Activated CD4-positive, alpha-beta T cell treated with anti-CD3 and anti-CD28 coated beads, Interleukin-2, amount 10 ng/mL, durations not matched to agents 7 days and 5 days (primary cell): ENCODE data around the gene PFKFB2. TPM values are rescaled to one million over a fixed set of nuclear protein-coding genes. Genes with fewer than 3 reads are reported as not detected.

Experiments
- CTCF ChIA-PET: fragments of 350-600 bp; sonication (Branson Sonifier 250); formaldehyde crosslinking; loops from one replicate; lab custom pipeline; 2021; ENCODE audit warnings: antibody characterized with exemption; lab: Charles Lee
- POLR2A ChIA-PET: fragments of 350-600 bp; sonication (Branson Sonifier 250); formaldehyde crosslinking; loops from one replicate; lab custom pipeline; 2021; ENCODE audit warnings: antibody characterized with exemption; lab: Charles Lee
- DNase-seq: peaks from one replicate; pipeline ENCODE4 v3.0.0-alpha.2; 2020
- H3K27ac Mint-ChIP-seq: one replicate; pipeline ENCODE4 v1.8.0; 2021; ENCODE audit warnings: mild to moderate bottlenecking, moderate library complexity, mixed read lengths
- H3K27me3 Mint-ChIP-seq: one replicate; pipeline ENCODE4 v1.8.0; 2021; ENCODE audit warnings: mixed read lengths
- H3K36me3 Mint-ChIP-seq: one replicate; pipeline ENCODE4 v1.8.0; 2021; ENCODE audit warnings: low read depth, mixed read lengths
- H3K4me1 Mint-ChIP-seq: one replicate; pipeline ENCODE4 v1.8.0; 2021; ENCODE audit warnings: mixed read lengths
- H3K4me3 Mint-ChIP-seq: one replicate; pipeline ENCODE4 v1.8.0; 2021; ENCODE audit warnings: mild to moderate bottlenecking, moderate library complexity, mixed read lengths
- H3K9me3 Mint-ChIP-seq: one replicate; pipeline ENCODE4 v1.8.0; 2021; ENCODE audit warnings: mixed read lengths
- total RNA-seq, 2 experiments: library from RNA; stranded (reverse); gene quantifications; one replicate each; pipeline ENCODE4 v1.2.3, GENCODE V29; 2021

The PFKFB2 gene
- 1 to 10 TPM; 2.1 to 2.5 TPM for total RNA-seq

- ChIA-PET POLR2A (interaction anchor here (0.6 kb wide), 1 partner anchor 725 kb away, joined by 4 read pairs; no protein-coding TSS in a partner anchor), CTCF (interaction anchor here (0.6 to 2.1 kb wide), 7 partner anchors 10 to 744 kb away, joined by 3 to 7 read pairs (median 4); no protein-coding TSS in a partner anchor)
- Mint-ChIP-seq H3K36me3 (peaks cover 17% of the 10 kb centered on the region), H3K27me3 (peaks cover 7% of the 10 kb centered on the region), H3K4me3 (peak within 1 kb of the TSS; percentile 93), H3K4me1 (peaks cover 53% of the 10 kb centered on the region), H3K9me3 (peaks cover 9% of the 10 kb centered on the region), H3K27ac (peak within 1 kb of the TSS; percentile 89)
- DNase-seq, result peak; percentile 95
Observed at GRCh38 chr1:207052911-207053769, at the start of gene PFKFB2. PFKFB2 (plus strand) TSS chr1:207053275; CDS start chr1:207054718, 1,443 bp downstream.

- H3K4me1 Mint-ChIP-seq, result no peaks in the 10 kb centered on the region
- H3K27me3 Mint-ChIP-seq, result peaks cover 18% of the 10 kb centered on the region
- no peak overlapping the region for H3K4me3 Mint-ChIP-seq
- H3K27ac Mint-ChIP-seq, result no peak overlapping the region
- H3K9me3 Mint-ChIP-seq, result no peaks in the 10 kb centered on the region
- peak; percentile 54 for DNase-seq
- H3K36me3 Mint-ChIP-seq, result no peaks in the 10 kb centered on the region
- CTCF ChIA-PET, result interaction anchor here (0.8 to 1.8 kb wide), 8 partner anchors 15 to 66 kb away, joined by 3 to 4 read pairs (median 3); partner anchors contain the start of gene PIGR
- POLR2A ChIA-PET, result no interaction called here
Observed at GRCh38 chr1:207004931-207005830, 47.9 kb upstream of the PFKFB2 start.

GRCh38 chr1:207006083-207006482 lies 47.0 kb upstream of the PFKFB2 start:
- H3K4me3 Mint-ChIP-seq, result no peak overlapping the region
- ChIA-PET POLR2A (no interaction called here), CTCF (interaction anchor here (1.0 kb wide), 2 partner anchors 20 to 60 kb away, joined by 3 read pairs; partner anchors contain the start of gene PIGR)
- DNase-seq, result no peak
- no peaks in the 10 kb centered on the region for H3K9me3 Mint-ChIP-seq
- H3K4me1 Mint-ChIP-seq, result no peaks in the 10 kb centered on the region
- H3K27ac Mint-ChIP-seq, result no peak overlapping the region
- peaks cover 19% of the 10 kb centered on the region for H3K27me3 Mint-ChIP-seq
- no peaks in the 10 kb centered on the region for H3K36me3 Mint-ChIP-seq

GRCh38 chr1:207006914-207007313 lies 46.2 kb upstream of the PFKFB2 start:
- DNase-seq, result no peak
- CTCF ChIA-PET, result no interaction called here
- Mint-ChIP-seq H3K27me3 (peaks cover 23% of the 10 kb centered on the region), H3K4me1 (no peaks in the 10 kb centered on the region), H3K36me3 (no peaks in the 10 kb centered on the region), H3K27ac (no peak overlapping the region), H3K4me3 (no peak overlapping the region), H3K9me3 (no peaks in the 10 kb centered on the region)
- POLR2A ChIA-PET, result no interaction called here

- ChIA-PET CTCF (no interaction called here), POLR2A (no interaction called here)
- Mint-ChIP-seq H3K4me1 (no peaks in the 10 kb centered on the region), H3K27me3 (peaks cover 29% of the 10 kb centered on the region), H3K9me3 (no peaks in the 10 kb centered on the region), H3K27ac (no peak overlapping the region), H3K4me3 (no peak overlapping the region), H3K36me3 (no peaks in the 10 kb centered on the region)
- DNase-seq, result no peak
Observed at GRCh38 chr1:207007352-207008033, 45.6 kb upstream of the PFKFB2 start.

- H3K27me3 Mint-ChIP-seq, result peaks cover 42% of the 10 kb centered on the region
- H3K9me3 Mint-ChIP-seq, result no peaks in the 10 kb centered on the region
- H3K27ac Mint-ChIP-seq, result no peak overlapping the region
- H3K4me1 Mint-ChIP-seq, result no peaks in the 10 kb centered on the region
- H3K36me3 Mint-ChIP-seq, result no peaks in the 10 kb centered on the region
- no peak overlapping the region for H3K4me3 Mint-ChIP-seq
- no peak for DNase-seq
- ChIA-PET POLR2A (no interaction called here), CTCF (interaction anchor here (0.6 to 0.8 kb wide), 2 partner anchors 135 to 469 kb away, joined by 3 to 6 read pairs; no protein-coding TSS in a partner anchor)
Observed at GRCh38 chr1:207009182-207009850, 43.8 kb upstream of the PFKFB2 start.

GRCh38 chr1:207009945-207010344 lies 43.1 kb upstream of the PFKFB2 start:
- CTCF ChIA-PET, result interaction anchor here (0.6 to 0.8 kb wide), 2 partner anchors 135 to 469 kb away, joined by 3 to 6 read pairs; no protein-coding TSS in a partner anchor
- POLR2A ChIA-PET, result no interaction called here
- no peak overlapping the region for H3K27ac Mint-ChIP-seq
- no peaks in the 10 kb centered on the region for H3K4me1 Mint-ChIP-seq
- DNase-seq, result no peak
- no peak overlapping the region for H3K4me3 Mint-ChIP-seq
- H3K9me3 Mint-ChIP-seq, result no peaks in the 10 kb centered on the region
- H3K27me3 Mint-ChIP-seq, result peaks cover 42% of the 10 kb centered on the region
- no peaks in the 10 kb centered on the region for H3K36me3 Mint-ChIP-seq

GRCh38 chr1:207010726-207011125 lies 42.3 kb upstream of the PFKFB2 start:
- Mint-ChIP-seq H3K36me3 (no peaks in the 10 kb centered on the region), H3K4me1 (no peaks in the 10 kb centered on the region), H3K27me3 (peaks cover 40% of the 10 kb centered on the region), H3K4me3 (no peak overlapping the region), H3K27ac (no peak overlapping the region), H3K9me3 (no peaks in the 10 kb centered on the region)
- ChIA-PET POLR2A (no interaction called here), CTCF (interaction anchor here (0.6 to 0.8 kb wide), 3 partner anchors 11 to 28 kb away, joined by 3 to 4 read pairs (median 3); no protein-coding TSS in a partner anchor)
- DNase-seq, result no peak

- H3K9me3 Mint-ChIP-seq, result no peaks in the 10 kb centered on the region
- no peak overlapping the region for H3K4me3 Mint-ChIP-seq
- no peak overlapping the region for H3K27ac Mint-ChIP-seq
- POLR2A ChIA-PET, result no interaction called here
- H3K36me3 Mint-ChIP-seq, result no peaks in the 10 kb centered on the region
- peaks cover 3% of the 10 kb centered on the region for H3K4me1 Mint-ChIP-seq
- CTCF ChIA-PET, result no interaction called here
- H3K27me3 Mint-ChIP-seq, result peaks cover 31% of the 10 kb centered on the region
- no peak for DNase-seq
Observed at GRCh38 chr1:207013321-207014085, 39.6 kb upstream of the PFKFB2 start.

GRCh38 chr1:207014728-207015127 lies 38.3 kb upstream of the PFKFB2 start:
- ChIA-PET CTCF (interaction anchor here (0.9 kb wide), 1 partner anchor 11 kb away, joined by 4 read pairs; no protein-coding TSS in a partner anchor), POLR2A (no interaction called here)

GRCh38 chr1:207015791-207016190 lies 37.3 kb upstream of the PFKFB2 start:
- Mint-ChIP-seq H3K4me1 (peaks cover 3% of the 10 kb centered on the region), H3K27me3 (peaks cover 36% of the 10 kb centered on the region), H3K4me3 (no peak overlapping the region), H3K36me3 (no peaks in the 10 kb centered on the region), H3K9me3 (no peaks in the 10 kb centered on the region), H3K27ac (no peak overlapping the region)
- POLR2A ChIA-PET, result no interaction called here
- CTCF ChIA-PET, result no interaction called here
- DNase-seq, result no peak

More at GRCh38 chr1:207014728-207015127, 38.3 kb upstream of the PFKFB2 start:
- peaks cover 3% of the 10 kb centered on the region for H3K4me1 Mint-ChIP-seq
- no peak overlapping the region for H3K27ac Mint-ChIP-seq
- no peak overlapping the region for H3K4me3 Mint-ChIP-seq
- H3K9me3 Mint-ChIP-seq, result no peaks in the 10 kb centered on the region
- H3K36me3 Mint-ChIP-seq, result no peaks in the 10 kb centered on the region
- no peak for DNase-seq
- H3K27me3 Mint-ChIP-seq, result peaks cover 37% of the 10 kb centered on the region
